KMS-11 (cell line): ENCODE data around the gene SPATA33.

Experiments
- H2AFZ ChIP-seq: fragments of 200-600 bp; sonication (generic); 2 replicates; pipeline ENCODE4 v1.6.1; 2016; ENCODE audit warnings: antibody characterized with exemption, mixed run types, low read depth
- H3K27ac ChIP-seq: fragments of 200-600 bp; sonication (generic); 2 replicates; pipeline ENCODE4 v1.6.1; 2016; ENCODE audit warnings: mild to moderate bottlenecking, mixed run types
- H3K27me3 ChIP-seq: fragments of 200-600 bp; sonication (generic); 2 replicates; pipeline ENCODE4 v1.6.1; 2017; ENCODE audit warnings: mild to moderate bottlenecking, low read depth, mixed run types, moderate library complexity; ENCODE audit not compliant: insufficient read depth
- H3K36me3 ChIP-seq: fragments of 200-600 bp; sonication (generic); 2 replicates; pipeline ENCODE4 v1.6.1; 2017; ENCODE audit warnings: mild to moderate bottlenecking, mixed run types; ENCODE audit not compliant: insufficient read depth
- H3K4me1 ChIP-seq: fragments of 200-600 bp; sonication (generic); 2 replicates; pipeline ENCODE4 v1.6.1; 2016; ENCODE audit warnings: mild to moderate bottlenecking, low read depth, mixed run types; ENCODE audit not compliant: poor library complexity, severe bottlenecking
- H3K4me2 ChIP-seq: fragments of 200-600 bp; sonication (generic); 2 replicates; pipeline ENCODE4 v1.7.0; 2016; ENCODE audit warnings: mild to moderate bottlenecking, mixed run types
- H3K4me3 ChIP-seq: fragments of 200-600 bp; sonication (generic); IDR thresholded peaks from 2 replicates; pipeline ENCODE4 v1.6.1; 2017; ENCODE audit warnings: low read depth, low read length, mixed read lengths; ENCODE audit not compliant: insufficient read depth
- H3K79me2 ChIP-seq: fragments of 200-600 bp; sonication (generic); 2 replicates; pipeline ENCODE4 v1.6.1; 2016; ENCODE audit warnings: low read depth, mixed run types; ENCODE audit not compliant: insufficient read depth
- H3K9ac ChIP-seq: fragments of 200-600 bp; sonication (generic); 2 replicates; pipeline ENCODE4 v1.6.1; 2016; ENCODE audit warnings: mild to moderate bottlenecking, mixed run types
- H4K20me1 ChIP-seq: fragments of 200-600 bp; sonication (generic); 2 replicates; pipeline ENCODE4 v1.6.1; 2016; ENCODE audit warnings: mild to moderate bottlenecking, mixed run types; ENCODE audit not compliant: insufficient read depth
- CTCF ChIP-seq: fragments of 200-600 bp; sonication (generic); conservative IDR thresholded peaks from 2 replicates; pipeline ENCODE4 v1.6.1; 2017; ENCODE audit warnings: low read depth, mild to moderate bottlenecking, antibody characterized with exemption, low read length, moderate library complexity, mixed read lengths

The SPATA33 gene

GRCh38 chr16:89620406-89620841 is 37.2 kb upstream of the SPATA33 start:
- Histone ChIP-seq H3K27me3 (peaks cover 61% of the 10 kb centered on the region), H3K27ac (no peak overlapping the region), H2AFZ (no peak overlapping the region), H3K9ac (no peak overlapping the region), H3K4me2 (no peak overlapping the region), H3K4me3 (no peak overlapping the region), H3K4me1 (no peaks in the 10 kb centered on the region), H4K20me1 (no peaks in the 10 kb centered on the region), H3K79me2 (no peaks in the 10 kb centered on the region), H3K36me3 (no peaks in the 10 kb centered on the region)
- no peak for TF ChIP-seq CTCF

- Histone ChIP-seq H3K36me3 (no peaks in the 10 kb centered on the region), H3K4me1 (no peaks in the 10 kb centered on the region), H3K4me3 (no peak overlapping the region), H3K4me2 (no peak overlapping the region), H3K27ac (no peak overlapping the region), H3K9ac (no peak overlapping the region), H3K27me3 (peaks cover 69% of the 10 kb centered on the region), H3K79me2 (no peaks in the 10 kb centered on the region), H2AFZ (no peak overlapping the region), H4K20me1 (no peaks in the 10 kb centered on the region)
- TF ChIP-seq CTCF: no peak
These were observed 36.4 kb upstream of the SPATA33 start for GRCh38 chr16:89621136-89621697.

- no peaks in the 10 kb centered on the region for H3K36me3 ChIP-seq
- no peak overlapping the region for H2AFZ ChIP-seq
- H3K27ac ChIP-seq: no peak overlapping the region
- no peaks in the 10 kb centered on the region for H3K79me2 ChIP-seq
- H3K4me2 ChIP-seq: no peak overlapping the region
- peaks cover 76% of the 10 kb centered on the region for H3K27me3 ChIP-seq
- no peaks in the 10 kb centered on the region for H3K4me1 ChIP-seq
- H3K9ac ChIP-seq: no peak overlapping the region
- no peak for TF ChIP-seq CTCF
- H3K4me3 ChIP-seq: no peak overlapping the region
- H4K20me1 ChIP-seq: no peaks in the 10 kb centered on the region
These were observed 35.8 kb upstream of the SPATA33 start for GRCh38 chr16:89621698-89622409.

GRCh38 chr16:89623511-89624261 is 34.0 kb upstream of the SPATA33 start:
- no peak for TF ChIP-seq CTCF
- H4K20me1 ChIP-seq: no peaks in the 10 kb centered on the region
- no peaks in the 10 kb centered on the region for H3K4me1 ChIP-seq
- no peaks in the 10 kb centered on the region for H3K36me3 ChIP-seq
- H2AFZ ChIP-seq: no peak overlapping the region
- H3K9ac ChIP-seq: no peak overlapping the region
- no peaks in the 10 kb centered on the region for H3K79me2 ChIP-seq
- H3K4me2 ChIP-seq: no peak overlapping the region
- no peak overlapping the region for H3K27ac ChIP-seq
- H3K4me3 ChIP-seq: no peak overlapping the region
- peaks cover 85% of the 10 kb centered on the region for H3K27me3 ChIP-seq
